Measurements from ENCODE around the gene ARHGAP6. TPM values are rescaled to one million over a fixed set of nuclear protein-coding genes. Genes with fewer than 3 reads are reported as not detected.

ARHGAP6 gene
- total RNA-seq, 1 experiment from 2014 or later = 0.50 TPM

GRCh38 chrX:11329021-11329420, 336.7 kb downstream of the ARHGAP6 start:
- no peaks in the 10 kb centered on the region for H3K4me1 Mint-ChIP-seq (ENCODE audit: low read depth, unreplicated experiment)
- Histone ChIP-seq H3K36me3 (ENCODE audit: control insufficient read depth, insufficient read depth, low read length) (no peaks in the 10 kb centered on the region), H3K27me3 (replicated peaks; ENCODE audit: control insufficient read depth, insufficient read depth, low read length) (no peaks in the 10 kb centered on the region), H3K9me3 (no peaks in the 10 kb centered on the region), H3K4me1 (peaks cover 13% of the 10 kb centered on the region), H3K4me3 (ENCODE audit: low read depth, low read length) (no peak overlapping the region)
- H3K9me3 Mint-ChIP-seq (ENCODE audit: unreplicated experiment) = no peaks in the 10 kb centered on the region
- no peak for TF ChIP-seq CTCF (IDR thresholded peaks at IDR 0.05; ENCODE audit: insufficient read depth in 1 of 2, low read depth in 1 of 2, low read length in 1 of 2, severe bottlenecking in 1 of 2, unreplicated experiment in 1 of 2)
- intact Hi-C loops (cut with micrococcal nuclease; ENCODE audit: unreplicated experiment) = no loop called here
- DNase-seq = no peak
- H3K4me3 Mint-ChIP-seq (ENCODE audit: unreplicated experiment) = no peak overlapping the region
- BruUV-seq (replicated peaks) = no TSS peak
- H3K27ac Mint-ChIP-seq (ENCODE audit: unreplicated experiment) = no peak overlapping the region
- CTCF ChIA-PET = no interaction called here
- POLR2A ChIA-PET = no interaction called here
- H3K36me3 Mint-ChIP-seq (ENCODE audit: insufficient read depth, unreplicated experiment) = no peaks in the 10 kb centered on the region
- no peaks in the 10 kb centered on the region for H3K27me3 Mint-ChIP-seq (ENCODE audit: insufficient read depth, unreplicated experiment)

DNA sequence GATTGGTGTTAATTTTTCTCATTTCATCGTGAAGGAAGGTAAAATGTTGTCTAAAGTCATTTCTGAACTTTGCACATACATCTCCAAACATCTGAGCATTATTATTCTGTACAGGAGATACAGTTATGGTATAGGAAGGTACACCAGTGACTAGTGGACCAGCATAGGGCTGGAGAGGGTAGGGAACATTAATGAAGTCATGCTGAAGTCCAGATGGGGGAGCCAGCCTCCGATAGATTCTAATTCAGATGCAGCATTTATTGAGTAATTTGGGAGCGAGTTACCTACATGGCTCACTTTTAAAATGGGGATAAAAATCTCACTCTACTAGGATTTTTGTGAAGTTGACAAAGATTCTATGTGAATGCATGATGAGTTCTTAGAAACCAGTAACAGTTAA, 337.6 kb downstream of the ARHGAP6 start:
- H3K4me1 Mint-ChIP-seq (ENCODE audit: low read depth, unreplicated experiment) = no peaks in the 10 kb centered on the region

GRCh38 chrX:11321986-11322385, 343.7 kb downstream of the ARHGAP6 start:
- ChIA-PET CTCF (no interaction called here), POLR2A (no interaction called here)
- TF ChIP-seq CTCF (IDR thresholded peaks at IDR 0.05; ENCODE audit: insufficient read depth in 1 of 2, low read depth in 1 of 2, low read length in 1 of 2, severe bottlenecking in 1 of 2, unreplicated experiment in 1 of 2) = no peak
- Mint-ChIP-seq H3K9me3 (ENCODE audit: unreplicated experiment) (no peaks in the 10 kb centered on the region), H3K27me3 (ENCODE audit: insufficient read depth, unreplicated experiment) (no peaks in the 10 kb centered on the region), H3K27ac (ENCODE audit: unreplicated experiment) (no peak overlapping the region), H3K36me3 (ENCODE audit: insufficient read depth, unreplicated experiment) (no peaks in the 10 kb centered on the region), H3K4me3 (ENCODE audit: unreplicated experiment) (no peak overlapping the region), H3K4me1 (ENCODE audit: low read depth, unreplicated experiment) (no peaks in the 10 kb centered on the region)
- Histone ChIP-seq H3K36me3 (ENCODE audit: control insufficient read depth, insufficient read depth, low read length) (no peaks in the 10 kb centered on the region), H3K27me3 (replicated peaks; ENCODE audit: control insufficient read depth, insufficient read depth, low read length) (no peaks in the 10 kb centered on the region), H3K4me3 (ENCODE audit: low read depth, low read length) (no peak overlapping the region), H3K4me1 (peaks cover 2% of the 10 kb centered on the region), H3K9me3 (no peaks in the 10 kb centered on the region)
- BruUV-seq (replicated peaks) = no TSS peak
- DNase-seq = no peak
- intact Hi-C loops (cut with micrococcal nuclease; ENCODE audit: unreplicated experiment) = no loop called here

More for the DNA sequence above, 337.6 kb downstream of the ARHGAP6 start:
- Mint-ChIP-seq H3K27ac (ENCODE audit: unreplicated experiment) (no peak overlapping the region), H3K4me3 (ENCODE audit: unreplicated experiment) (no peak overlapping the region), H3K36me3 (ENCODE audit: insufficient read depth, unreplicated experiment) (no peaks in the 10 kb centered on the region), H3K9me3 (ENCODE audit: unreplicated experiment) (no peaks in the 10 kb centered on the region), H3K27me3 (ENCODE audit: insufficient read depth, unreplicated experiment) (no peaks in the 10 kb centered on the region)
- no peak for DNase-seq
- Histone ChIP-seq H3K9me3 (no peaks in the 10 kb centered on the region), H3K4me1 (peaks cover 13% of the 10 kb centered on the region), H3K36me3 (ENCODE audit: control insufficient read depth, insufficient read depth, low read length) (no peaks in the 10 kb centered on the region), H3K4me3 (ENCODE audit: low read depth, low read length) (no peak overlapping the region), H3K27me3 (replicated peaks; ENCODE audit: control insufficient read depth, insufficient read depth, low read length) (no peaks in the 10 kb centered on the region)
- TF ChIP-seq CTCF (IDR thresholded peaks at IDR 0.05; ENCODE audit: insufficient read depth in 1 of 2, low read depth in 1 of 2, low read length in 1 of 2, severe bottlenecking in 1 of 2, unreplicated experiment in 1 of 2) = no peak
- CTCF ChIA-PET = no interaction called here
- no TSS peak for BruUV-seq (replicated peaks)
- intact Hi-C loops (cut with micrococcal nuclease; ENCODE audit: unreplicated experiment) = no loop called here
- POLR2A ChIA-PET = no interaction called here
